SH-SY5Y (cell line): ENCODE data around the gene RASAL2.

Source experiments
- GATA2 ChIP-seq: IDR thresholded peaks from 2 replicates; pipeline ENCODE4 v1.6.1; 2011; ENCODE audit warnings: mild to moderate bottlenecking, low read depth, low read length
- GATA3 ChIP-seq: IDR thresholded peaks from 2 replicates; pipeline ENCODE4 v1.6.1; 2011; ENCODE audit warnings: low read depth, mild to moderate bottlenecking, low read length, moderate library complexity

RASAL2 gene

GRCh38 chr1:178496410-178497135 is 402.7 kb downstream of the RASAL2 start, which contains the start of gene CLEC20A:
Gene CLEC20A (minus strand): TSS chr1:178496964. CDS start chr1:178496939, 25 bp downstream.
- TF ChIP-seq GATA2 (no peak), GATA3 (no peak)

DNA sequence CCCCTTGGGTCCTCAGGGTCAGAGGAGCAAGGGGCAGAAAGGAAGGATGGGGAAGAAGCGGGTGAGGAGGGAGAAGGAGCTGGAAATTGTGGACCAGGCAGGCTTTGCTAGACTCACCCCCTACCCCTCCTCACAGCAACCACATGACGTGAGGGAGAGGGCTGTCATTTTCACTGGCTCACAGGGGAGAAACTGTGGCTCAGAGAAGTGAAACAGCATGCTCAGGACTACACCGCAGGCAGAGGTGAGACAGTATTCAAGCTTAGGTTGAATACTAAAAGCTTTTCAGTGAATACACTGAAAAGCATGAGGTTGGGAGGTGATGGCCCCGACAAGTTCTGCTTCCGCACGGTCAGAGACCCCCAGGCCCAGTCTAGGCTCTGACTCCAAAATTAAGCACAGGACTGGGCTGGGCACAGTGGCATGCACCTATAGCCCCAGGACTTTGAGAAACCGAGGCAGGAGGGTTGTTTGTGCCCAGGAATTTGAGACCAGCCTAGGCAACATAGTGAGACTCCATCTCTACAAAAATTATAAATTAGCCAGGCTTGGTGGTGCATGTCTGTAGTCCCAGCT is 404.1 kb downstream of the RASAL2 start:
- no peak for TF ChIP-seq GATA3
- no peak for TF ChIP-seq GATA2

DNA sequence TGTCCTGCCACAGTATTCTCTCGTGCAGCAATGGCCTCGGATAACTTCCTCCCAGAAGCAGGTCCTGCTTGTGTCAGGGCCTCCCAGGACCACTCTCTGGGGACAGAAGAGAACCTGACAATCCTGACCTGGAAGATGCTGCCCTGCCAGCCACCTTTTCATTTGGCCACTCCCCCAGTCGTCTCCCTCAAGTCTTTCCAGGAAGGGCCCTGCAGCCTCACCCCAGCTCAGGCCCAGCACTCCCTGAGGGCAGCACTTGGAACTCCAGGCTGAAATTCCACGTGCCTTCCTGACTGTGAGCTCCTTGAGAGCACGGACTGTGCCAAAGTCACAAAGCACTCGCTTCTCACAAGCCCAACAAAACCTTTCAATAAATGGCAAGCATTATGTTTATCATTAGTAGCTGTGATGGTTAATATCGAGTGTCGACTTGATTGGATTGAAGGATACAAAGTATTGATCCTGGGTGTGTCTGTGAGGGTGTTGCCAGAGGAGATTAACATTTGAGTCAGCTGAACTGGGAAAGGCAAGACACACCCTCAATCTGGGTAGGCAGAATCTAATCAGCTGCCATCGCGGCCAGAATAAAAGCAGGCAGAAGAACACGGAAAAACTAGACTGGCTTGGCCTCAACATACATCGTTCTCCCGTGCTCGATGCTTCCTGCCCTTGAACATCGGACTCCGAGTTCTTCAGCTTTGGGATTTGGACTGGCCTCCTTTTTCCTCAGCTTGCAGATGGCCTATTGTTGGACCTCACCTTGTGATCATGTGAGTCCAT is 405.2 kb downstream of the RASAL2 start:
- no peak for TF ChIP-seq GATA2
- no peak for TF ChIP-seq GATA3

DNA sequence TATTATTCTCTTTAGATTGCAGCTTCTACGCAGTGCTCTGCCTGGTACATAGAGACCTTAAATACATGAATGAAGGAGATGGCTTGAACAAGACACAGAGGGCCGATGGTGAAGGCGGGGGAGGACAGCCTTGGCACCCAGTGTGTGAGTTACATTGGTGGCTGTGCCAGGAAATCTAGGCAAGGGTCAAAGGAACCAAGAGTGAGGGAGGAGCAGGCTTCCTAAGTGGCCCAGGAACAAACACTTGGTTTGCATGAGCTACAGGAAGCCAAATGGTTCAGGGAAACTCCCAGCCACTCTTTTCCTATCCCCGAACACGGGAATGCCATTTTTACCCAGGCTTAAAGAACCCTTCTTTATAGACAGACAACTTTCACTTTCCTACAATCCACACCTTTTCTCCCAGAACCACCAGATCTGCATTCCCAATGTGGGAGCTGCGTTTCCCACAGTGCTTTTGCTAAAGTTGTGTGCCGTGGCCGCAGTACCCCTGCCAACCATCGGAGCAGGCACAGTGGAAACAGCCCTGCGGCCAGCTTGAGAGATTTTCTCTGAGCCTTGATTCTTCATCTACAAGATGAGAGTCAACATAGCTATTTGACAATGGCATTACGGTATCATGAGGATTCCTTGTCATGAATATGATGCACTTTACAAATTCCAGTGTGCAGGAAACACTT is 406.3 kb downstream of the RASAL2 start:
- no peak for TF ChIP-seq GATA2
- TF ChIP-seq GATA3, result no peak

GRCh38 chr1:178500936-178501554 is 407.1 kb downstream of the RASAL2 start:
- TF ChIP-seq GATA2 (no peak), GATA3 (no peak)

- TF ChIP-seq GATA3 (no peak), GATA2 (no peak)
Measured at GRCh38 chr1:178501705-178502329, 407.9 kb downstream of the RASAL2 start.

DNA sequence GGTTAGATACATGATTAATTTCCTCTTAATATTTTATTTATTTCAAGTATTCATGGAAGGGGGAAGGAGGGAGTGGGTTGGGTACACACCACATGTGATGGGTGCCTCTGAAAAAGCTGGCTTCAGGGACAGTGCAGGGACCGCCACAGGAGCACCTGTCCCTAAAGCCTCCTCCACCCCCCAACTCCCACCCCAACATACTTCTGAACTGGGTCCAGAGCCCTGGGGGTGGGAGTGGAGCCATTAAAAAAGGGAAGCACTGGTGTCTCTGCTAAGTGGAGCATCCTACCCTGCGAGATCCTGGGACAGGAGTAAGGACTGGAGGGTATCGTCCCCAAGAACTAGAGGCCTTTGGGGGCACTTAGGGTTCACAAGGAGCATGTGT is 408.4 kb downstream of the RASAL2 start:
- TF ChIP-seq GATA2, result no peak
- no peak for TF ChIP-seq GATA3

GRCh38 chr1:178502856-178503255 is 409.0 kb downstream of the RASAL2 start:
- TF ChIP-seq GATA2, result no peak

- TF ChIP-seq GATA3 (no peak), GATA2 (no peak)
Measured at GRCh38 chr1:178503849-178504248, 409.9 kb downstream of the RASAL2 start.

GRCh38 chr1:178504286-178504685 is 410.4 kb downstream of the RASAL2 start:
- TF ChIP-seq GATA2 (no peak), GATA3 (no peak)

GRCh38 chr1:178506177-178506576 is 412.3 kb downstream of the RASAL2 start:
- no peak for TF ChIP-seq GATA2
- no peak for TF ChIP-seq GATA3

DNA sequence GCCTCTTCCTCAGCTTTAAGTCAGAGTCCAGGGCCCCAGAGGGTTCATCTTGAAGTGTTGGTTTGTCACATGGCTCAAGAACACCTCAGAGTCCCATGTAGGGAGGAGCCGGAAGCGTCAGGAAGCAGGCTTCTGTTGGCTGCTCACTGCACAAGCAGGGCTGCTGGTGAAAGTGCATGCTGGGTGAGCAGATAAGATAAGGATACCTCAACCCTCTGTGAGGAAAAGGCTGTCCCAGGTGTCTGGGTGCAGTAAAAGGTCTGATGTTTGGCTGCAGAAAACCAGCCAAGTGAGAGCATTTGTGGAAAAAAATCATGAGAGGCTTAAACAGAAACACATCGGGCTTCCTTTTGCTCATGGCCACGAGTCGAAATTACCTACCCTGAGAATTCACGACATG is 412.8 kb downstream of the RASAL2 start:
- no peak for TF ChIP-seq GATA3
- TF ChIP-seq GATA2, result no peak

GRCh38 chr1:178509414-178510007 is 415.6 kb downstream of the RASAL2 start:
- no peak for TF ChIP-seq GATA3

GRCh38 chr1:178510155-178510554 is 416.3 kb downstream of the RASAL2 start:
- no peak for TF ChIP-seq GATA2
- no peak for TF ChIP-seq GATA3
